Choroid plexus epithelial cell (primary cell): ENCODE measurements around the gene CCSAP.

Experiments used
- DNase-seq: peaks from one replicate; pipeline ENCODE4 v3.0.0-alpha.2; 2010; ENCODE audit warnings: low read depth
- H3K4me3 ChIP-seq: 2 replicates; pipeline ENCODE4 v1.5.1; 2011; ENCODE audit warnings: low read depth, mild to moderate bottlenecking, control low read depth, low read length, moderate library complexity
- TF ChIP-seq, protein P1 (sequence below): conservative IDR thresholded peaks from 2 replicates; pipeline ENCODE4 v1.5.1; 2011; ENCODE audit warnings: low read depth, mild to moderate bottlenecking, control low read depth, inconsistent platforms, low read length, moderate library complexity

Gene CCSAP

DNA sequence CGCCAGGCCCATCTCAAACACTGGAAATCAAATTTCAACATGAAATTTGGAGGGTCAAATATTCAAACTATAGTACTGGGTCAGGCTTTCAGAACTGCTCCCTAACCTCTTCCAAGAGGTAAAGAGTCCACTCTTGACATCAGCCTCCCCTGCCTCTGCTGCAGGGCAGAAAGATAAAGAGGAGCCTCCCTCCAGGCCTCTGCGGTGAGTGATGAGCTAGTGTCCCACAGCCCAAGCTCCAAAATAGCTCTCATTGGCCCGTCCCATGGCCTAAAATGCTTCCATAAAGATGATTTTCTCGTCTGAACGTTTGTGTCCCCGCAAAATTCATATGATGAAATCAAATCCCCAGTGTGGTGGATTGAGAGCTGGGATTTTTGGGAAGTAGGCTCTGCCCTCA, 33.7 kb upstream of the CCSAP start:
- TF ChIP-seq, protein P1, sequence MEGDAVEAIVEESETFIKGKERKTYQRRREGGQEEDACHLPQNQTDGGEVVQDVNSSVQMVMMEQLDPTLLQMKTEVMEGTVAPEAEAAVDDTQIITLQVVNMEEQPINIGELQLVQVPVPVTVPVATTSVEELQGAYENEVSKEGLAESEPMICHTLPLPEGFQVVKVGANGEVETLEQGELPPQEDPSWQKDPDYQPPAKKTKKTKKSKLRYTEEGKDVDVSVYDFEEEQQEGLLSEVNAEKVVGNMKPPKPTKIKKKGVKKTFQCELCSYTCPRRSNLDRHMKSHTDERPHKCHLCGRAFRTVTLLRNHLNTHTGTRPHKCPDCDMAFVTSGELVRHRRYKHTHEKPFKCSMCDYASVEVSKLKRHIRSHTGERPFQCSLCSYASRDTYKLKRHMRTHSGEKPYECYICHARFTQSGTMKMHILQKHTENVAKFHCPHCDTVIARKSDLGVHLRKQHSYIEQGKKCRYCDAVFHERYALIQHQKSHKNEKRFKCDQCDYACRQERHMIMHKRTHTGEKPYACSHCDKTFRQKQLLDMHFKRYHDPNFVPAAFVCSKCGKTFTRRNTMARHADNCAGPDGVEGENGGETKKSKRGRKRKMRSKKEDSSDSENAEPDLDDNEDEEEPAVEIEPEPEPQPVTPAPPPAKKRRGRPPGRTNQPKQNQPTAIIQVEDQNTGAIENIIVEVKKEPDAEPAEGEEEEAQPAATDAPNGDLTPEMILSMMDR = no peak
- DNase-seq = no peak
- H3K4me3 ChIP-seq = no peak overlapping the region

DNA sequence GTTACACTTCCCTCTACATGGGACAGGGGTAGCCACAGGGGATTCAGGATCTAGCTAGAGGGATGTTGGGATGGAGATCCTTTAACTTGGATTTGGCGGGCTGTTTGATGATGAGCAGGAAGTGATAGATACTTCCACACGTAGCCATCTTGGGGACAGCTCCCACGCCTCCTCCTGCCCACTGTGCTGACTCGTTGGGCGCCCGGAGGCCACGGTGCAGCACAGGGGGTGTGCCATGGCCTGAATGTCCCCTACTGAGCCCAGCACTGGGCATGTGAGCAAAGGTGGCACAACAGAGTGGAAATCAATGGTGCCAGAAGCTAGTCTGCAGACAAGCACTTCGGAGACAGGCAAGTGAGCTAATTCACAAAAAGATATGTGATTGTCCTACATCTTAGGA, 31.6 kb upstream of the CCSAP start:
- no peak for DNase-seq
- no peak overlapping the region for H3K4me3 ChIP-seq
- TF ChIP-seq, protein P1 = no peak

DNA sequence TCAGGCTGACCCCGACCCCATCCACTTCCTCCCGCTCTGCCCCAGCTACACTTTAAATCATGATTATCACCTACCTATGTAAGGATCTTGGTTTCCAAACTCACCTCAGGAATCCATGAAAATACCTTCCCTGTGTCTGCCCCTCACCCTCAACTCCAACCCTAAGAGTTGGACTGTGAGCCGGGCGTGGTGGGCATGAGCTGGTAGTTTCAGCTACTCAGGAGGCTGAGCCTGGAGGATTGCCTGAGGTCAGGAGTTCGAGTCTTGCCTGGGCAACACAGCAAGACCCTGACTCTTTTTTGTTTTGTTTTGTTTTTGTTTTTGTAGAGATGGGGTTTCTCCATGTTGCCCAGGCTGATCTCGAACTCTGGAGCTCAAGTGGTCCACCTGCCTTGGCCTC, 30.5 kb upstream of the CCSAP start:
- no peak overlapping the region for H3K4me3 ChIP-seq
- TF ChIP-seq, protein P1 = no peak
- no peak for DNase-seq

DNA sequence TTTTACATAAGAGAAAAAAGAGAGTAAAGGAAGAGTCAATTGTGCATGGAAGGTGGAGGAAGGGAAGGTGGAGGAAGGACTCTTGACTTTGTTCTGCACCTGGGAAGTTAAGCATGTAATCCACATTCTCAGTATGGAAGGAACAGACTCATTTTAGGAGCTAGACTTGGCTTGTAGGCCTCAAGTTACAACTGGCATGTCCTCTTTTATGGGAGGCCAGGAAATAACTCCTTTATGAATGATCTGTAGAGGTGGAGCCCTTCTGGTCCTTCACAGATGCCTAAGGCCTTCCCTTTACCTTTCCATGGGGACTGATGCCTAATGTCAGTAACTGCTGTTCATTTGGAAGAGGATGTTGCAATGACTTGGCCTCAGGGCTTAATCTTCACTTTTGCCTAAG, 29.4 kb upstream of the CCSAP start:
- no peak overlapping the region for H3K4me3 ChIP-seq
- DNase-seq = no peak
- TF ChIP-seq, protein P1 = no peak

DNA sequence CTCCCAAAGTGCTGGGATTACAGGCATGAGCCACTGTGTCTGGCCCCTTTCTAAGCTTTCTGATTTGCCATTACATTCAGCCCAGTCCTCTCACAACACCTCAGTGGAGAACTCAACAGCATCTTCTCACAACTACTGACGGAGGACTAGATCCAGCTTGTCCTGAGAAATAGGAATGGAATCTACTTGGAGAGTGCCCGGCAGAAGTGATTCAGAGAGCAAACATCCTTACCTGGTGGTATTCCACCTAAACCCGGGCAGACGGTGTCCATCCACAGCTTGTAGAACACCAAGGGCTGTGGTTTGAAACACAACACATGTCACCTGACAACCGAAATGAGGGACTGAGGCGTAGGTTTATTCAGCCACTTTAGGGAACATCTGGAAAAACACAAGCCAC, 28.8 kb upstream of the CCSAP start:
- no peak overlapping the region for H3K4me3 ChIP-seq
- DNase-seq = no peak
- TF ChIP-seq, protein P1 = no peak

DNA sequence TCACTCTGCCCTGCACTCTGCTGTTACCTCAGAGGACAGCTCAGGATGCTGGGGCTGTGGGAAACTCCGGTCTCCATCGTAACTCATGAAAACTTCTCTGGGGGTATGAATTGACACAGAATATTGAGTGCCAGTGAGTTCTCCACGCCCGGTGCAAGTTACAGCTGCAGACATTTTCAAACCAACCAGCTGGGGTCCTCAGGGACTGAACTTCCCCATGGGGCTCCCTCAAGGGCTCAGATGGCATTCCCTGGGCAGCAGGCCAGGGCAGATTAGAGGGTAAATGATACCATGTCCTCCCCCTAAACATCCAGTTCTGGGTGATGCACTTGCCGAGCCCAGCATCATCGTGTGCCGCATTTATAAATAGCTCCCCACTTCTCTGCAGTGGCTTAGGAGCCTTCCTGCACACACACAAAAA, 27.8 kb upstream of the CCSAP start:
- H3K4me3 ChIP-seq = no peak overlapping the region
- no peak for DNase-seq
- TF ChIP-seq, protein P1 = no peak

DNA sequence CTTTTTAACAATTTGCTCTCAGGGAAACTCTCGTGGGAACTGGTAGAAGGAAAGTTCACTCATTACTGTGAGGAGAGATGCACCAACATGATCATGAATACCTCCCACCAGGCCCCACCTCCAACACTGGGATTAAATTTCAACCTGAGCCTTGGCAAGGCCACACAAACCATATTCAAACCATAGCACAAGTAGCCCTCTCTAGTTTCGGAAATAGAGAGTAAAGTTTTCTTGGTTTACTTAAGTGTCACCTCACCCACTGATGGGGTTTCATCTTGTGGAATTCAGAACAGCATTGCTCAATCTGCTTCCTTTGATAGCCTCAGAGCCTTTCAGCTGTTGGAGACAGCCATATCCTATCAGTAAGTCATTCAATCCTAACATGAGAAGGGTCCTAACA, 25.5 kb upstream of the CCSAP start:
- H3K4me3 ChIP-seq = no peak overlapping the region
- DNase-seq = no peak
- TF ChIP-seq, protein P1 = no peak
